Choroid plexus epithelial cell (primary cell): Measurements from ENCODE around the gene CFAP74.

Source experiments
- DNase-seq: peaks from one replicate; pipeline ENCODE4 v3.0.0-alpha.2; 2010; ENCODE audit warnings: low read depth
- H3K4me3 ChIP-seq: 2 replicates; pipeline ENCODE4 v1.5.1; 2011; ENCODE audit warnings: low read depth, mild to moderate bottlenecking, control low read depth, low read length, moderate library complexity
- TF ChIP-seq, protein P1 (sequence below): conservative IDR thresholded peaks from 2 replicates; pipeline ENCODE4 v1.5.1; 2011; ENCODE audit warnings: low read depth, mild to moderate bottlenecking, control low read depth, inconsistent platforms, low read length, moderate library complexity

Gene CFAP74

GRCh38 chr1:2045468-2046173, 42.0 kb upstream of the CFAP74 start:
- peak; percentile 8 for DNase-seq
- TF ChIP-seq, protein P1, sequence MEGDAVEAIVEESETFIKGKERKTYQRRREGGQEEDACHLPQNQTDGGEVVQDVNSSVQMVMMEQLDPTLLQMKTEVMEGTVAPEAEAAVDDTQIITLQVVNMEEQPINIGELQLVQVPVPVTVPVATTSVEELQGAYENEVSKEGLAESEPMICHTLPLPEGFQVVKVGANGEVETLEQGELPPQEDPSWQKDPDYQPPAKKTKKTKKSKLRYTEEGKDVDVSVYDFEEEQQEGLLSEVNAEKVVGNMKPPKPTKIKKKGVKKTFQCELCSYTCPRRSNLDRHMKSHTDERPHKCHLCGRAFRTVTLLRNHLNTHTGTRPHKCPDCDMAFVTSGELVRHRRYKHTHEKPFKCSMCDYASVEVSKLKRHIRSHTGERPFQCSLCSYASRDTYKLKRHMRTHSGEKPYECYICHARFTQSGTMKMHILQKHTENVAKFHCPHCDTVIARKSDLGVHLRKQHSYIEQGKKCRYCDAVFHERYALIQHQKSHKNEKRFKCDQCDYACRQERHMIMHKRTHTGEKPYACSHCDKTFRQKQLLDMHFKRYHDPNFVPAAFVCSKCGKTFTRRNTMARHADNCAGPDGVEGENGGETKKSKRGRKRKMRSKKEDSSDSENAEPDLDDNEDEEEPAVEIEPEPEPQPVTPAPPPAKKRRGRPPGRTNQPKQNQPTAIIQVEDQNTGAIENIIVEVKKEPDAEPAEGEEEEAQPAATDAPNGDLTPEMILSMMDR = no peak
- H3K4me3 ChIP-seq = no peak overlapping the region

DNA sequence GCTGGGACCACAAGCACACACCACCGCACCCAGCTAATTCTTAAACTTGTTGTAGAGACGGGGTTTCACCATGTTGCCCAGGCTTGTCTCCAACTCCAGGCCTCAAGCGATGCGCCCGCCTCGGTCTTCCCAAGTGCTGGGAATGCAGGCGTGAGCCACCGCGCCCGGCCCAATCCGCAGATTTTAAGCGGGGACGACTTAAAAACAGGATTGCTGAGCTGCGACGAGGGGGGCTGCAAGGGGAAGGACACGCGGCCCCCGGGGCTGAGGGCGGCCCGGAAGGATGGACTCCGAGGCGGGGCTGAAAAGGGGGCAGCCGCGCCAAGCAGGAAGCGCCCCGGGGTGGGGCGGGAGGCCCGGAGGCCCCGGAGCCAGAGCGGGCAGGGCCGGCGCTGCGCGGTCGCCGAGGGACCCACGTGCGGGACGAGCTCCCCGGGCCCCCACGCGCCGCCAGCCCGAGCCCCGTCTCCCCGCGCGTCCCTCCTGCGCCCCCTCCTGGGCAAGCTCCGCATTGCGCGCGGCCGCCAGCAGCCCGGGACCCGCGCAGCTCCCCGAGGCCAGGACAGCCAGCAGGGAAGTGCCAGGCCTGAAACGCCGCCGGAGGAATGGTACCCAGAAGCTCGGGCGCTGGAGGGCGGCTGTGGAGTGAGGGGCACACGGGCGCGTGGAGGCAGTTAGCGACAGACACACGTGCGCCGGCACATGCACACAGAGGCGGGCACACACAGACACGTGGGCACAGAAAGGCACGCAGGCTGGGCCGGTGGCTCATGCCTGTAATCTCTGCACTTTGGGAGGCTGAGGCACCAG, 41.1 kb upstream of the CFAP74 start:
- TF ChIP-seq, protein P1 = peak; percentile 55
- peak; percentile 29 for DNase-seq
- H3K4me3 ChIP-seq = no peak overlapping the region

- TF ChIP-seq, protein P1 = no peak
Observed at GRCh38 chr1:2043886-2044285, 40.3 kb upstream of the CFAP74 start.

GRCh38 chr1:2042830-2043773, 39.5 kb upstream of the CFAP74 start:
- no peak overlapping the region for H3K4me3 ChIP-seq
- no peak for DNase-seq
- TF ChIP-seq, protein P1 = no peak

More at GRCh38 chr1:2043886-2044285, 40.3 kb upstream of the CFAP74 start:
- H3K4me3 ChIP-seq = no peak overlapping the region
- DNase-seq = no peak

GRCh38 chr1:2041887-2042286, 38.3 kb upstream of the CFAP74 start:
- no peak for DNase-seq
- H3K4me3 ChIP-seq = no peak overlapping the region
- TF ChIP-seq, protein P1 = no peak

GRCh38 chr1:2041305-2041704, 37.7 kb upstream of the CFAP74 start:
- TF ChIP-seq, protein P1 = no peak
- no peak overlapping the region for H3K4me3 ChIP-seq
- DNase-seq = no peak
